ENCODE results near the gene PCDH19. TPM values are rescaled to one million over a fixed set of nuclear protein-coding genes. Genes with fewer than 3 reads are reported as not detected.
A peak's percentile ranks its signal among the peaks of the same experiment; 100 is the strongest.

Gene PCDH19
- total and polyA plus RNA-seq, 2 of the 13 experiments (the other 11 are each of a cell fraction or from before 2014, with no cell fraction given) = 0.02 to 0.09 TPM

DNA sequence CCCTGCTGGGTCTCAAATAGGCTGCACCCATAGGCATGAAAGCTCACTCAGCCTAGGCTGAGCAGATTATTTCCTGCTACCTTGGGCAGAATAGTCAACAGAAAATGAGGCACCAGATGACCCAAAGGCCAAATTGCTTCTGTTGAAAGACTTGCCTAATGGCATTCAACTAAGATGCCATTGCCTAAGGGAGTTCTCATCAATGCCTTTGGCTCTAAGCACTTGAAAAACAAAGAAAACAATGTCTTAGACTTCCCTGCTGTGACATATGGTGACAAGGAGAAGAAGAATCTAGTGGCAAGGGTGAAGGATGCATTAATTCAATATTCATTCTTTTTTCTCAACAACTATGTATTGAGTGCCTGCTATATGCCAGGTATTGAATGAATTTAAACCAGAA, 25.7 kb upstream of the PCDH19 start (continued):
- TF ChIP-seq, protein P1, sequence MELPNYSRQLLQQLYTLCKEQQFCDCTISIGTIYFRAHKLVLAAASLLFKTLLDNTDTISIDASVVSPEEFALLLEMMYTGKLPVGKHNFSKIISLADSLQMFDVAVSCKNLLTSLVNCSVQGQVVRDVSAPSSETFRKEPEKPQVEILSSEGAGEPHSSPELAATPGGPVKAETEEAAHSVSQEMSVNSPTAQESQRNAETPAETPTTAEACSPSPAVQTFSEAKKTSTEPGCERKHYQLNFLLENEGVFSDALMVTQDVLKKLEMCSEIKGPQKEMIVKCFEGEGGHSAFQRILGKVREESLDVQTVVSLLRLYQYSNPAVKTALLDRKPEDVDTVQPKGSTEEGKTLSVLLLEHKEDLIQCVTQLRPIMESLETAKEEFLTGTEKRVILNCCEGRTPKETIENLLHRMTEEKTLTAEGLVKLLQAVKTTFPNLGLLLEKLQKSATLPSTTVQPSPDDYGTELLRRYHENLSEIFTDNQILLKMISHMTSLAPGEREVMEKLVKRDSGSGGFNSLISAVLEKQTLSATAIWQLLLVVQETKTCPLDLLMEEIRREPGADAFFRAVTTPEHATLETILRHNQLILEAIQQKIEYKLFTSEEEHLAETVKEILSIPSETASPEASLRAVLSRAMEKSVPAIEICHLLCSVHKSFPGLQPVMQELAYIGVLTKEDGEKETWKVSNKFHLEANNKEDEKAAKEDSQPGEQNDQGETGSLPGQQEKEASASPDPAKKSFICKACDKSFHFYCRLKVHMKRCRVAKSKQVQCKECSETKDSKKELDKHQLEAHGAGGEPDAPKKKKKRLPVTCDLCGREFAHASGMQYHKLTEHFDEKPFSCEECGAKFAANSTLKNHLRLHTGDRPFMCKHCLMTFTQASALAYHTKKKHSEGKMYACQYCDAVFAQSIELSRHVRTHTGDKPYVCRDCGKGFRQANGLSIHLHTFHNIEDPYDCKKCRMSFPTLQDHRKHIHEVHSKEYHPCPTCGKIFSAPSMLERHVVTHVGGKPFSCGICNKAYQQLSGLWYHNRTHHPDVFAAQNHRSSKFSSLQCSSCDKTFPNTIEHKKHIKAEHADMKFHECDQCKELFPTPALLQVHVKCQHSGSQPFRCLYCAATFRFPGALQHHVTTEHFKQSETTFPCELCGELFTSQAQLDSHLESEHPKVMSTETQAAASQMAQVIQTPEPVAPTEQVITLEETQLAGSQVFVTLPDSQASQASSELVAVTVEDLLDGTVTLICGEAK (IDR thresholded peaks at IDR 0.05) = no peak
- TF ChIP-seq, protein P1 (CRISPR knock-in tag; IDR thresholded peaks at IDR 0.05) = no peak
- TF ChIP-seq RFX5 (IDR thresholded peaks at IDR 0.05; ENCODE audit: low read depth, low read length) (no peak), PHF21A (CRISPR knock-in tag; IDR thresholded peaks at IDR 0.05) (no peak), MTA3 (CRISPR knock-in tag; IDR thresholded peaks at IDR 0.05) (no peak)

DNA sequence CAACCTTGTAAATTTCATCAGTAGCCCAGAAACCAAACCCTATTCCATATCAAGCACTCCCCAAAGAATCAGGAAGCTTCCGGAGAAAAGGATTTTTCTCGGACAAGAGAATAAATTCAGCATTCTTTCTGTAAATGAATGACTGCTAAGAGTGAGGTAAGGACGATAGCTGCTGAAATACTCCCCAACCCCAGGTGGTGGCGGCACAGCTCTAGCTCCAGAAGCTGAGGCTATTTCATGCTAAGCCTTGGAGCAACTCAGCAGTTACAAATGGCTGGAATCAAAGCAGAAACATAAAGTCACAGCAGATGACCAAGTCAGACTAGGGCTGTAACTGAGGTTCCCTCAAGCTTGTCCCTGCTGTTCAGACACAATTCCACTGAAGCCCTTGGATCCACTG, 13.9 kb upstream of the PCDH19 start:
- 0% methylated on average over 1 of the region's 4 CpGs for WGBS (ENCODE audit: low lambda C conversion rate)
- H3K9ac ChIP-seq (ENCODE audit: insufficient read depth, low read depth, low read length) = no peak overlapping the region
- H3K4me3 ChIP-seq (replicated peaks in 1 of 3; ENCODE audit: insufficient read depth in 1 of 3, low read depth in 2 of 3, low read length in 3 of 3) = no peak overlapping the region
- intact Hi-C loops (cut with micrococcal nuclease; ENCODE audit: unreplicated experiment) = no loop called here
- H2AFZ ChIP-seq (ENCODE audit: low read length) = no peak overlapping the region
- DNase-seq (ENCODE audit: low spot score) = no peak
- FAIRE-seq = peak; percentile 53
- no peaks in the 10 kb centered on the region for H3K27me3 ChIP-seq (ENCODE audit: control insufficient read depth in 1 of 2, insufficient read depth in 2 of 2, low read length in 2 of 2)
- no peaks in the 10 kb centered on the region for H3K36me3 ChIP-seq (replicated peaks in 1 of 2; ENCODE audit: control insufficient read depth in 1 of 2, insufficient read depth in 2 of 2, low read length in 2 of 2)
- ChIA-PET POLR2A (no interaction called here), CTCF (ENCODE audit: low intra/inter-chr PET ratio, low total read pairs) (no interaction called here)
- no peaks in the 10 kb centered on the region for H3K79me2 ChIP-seq (ENCODE audit: insufficient read depth, low read length)
- no peaks in the 10 kb centered on the region for H3K4me1 ChIP-seq (ENCODE audit: insufficient read depth, low read length)
- no peak overlapping the region for H3K4me2 ChIP-seq (ENCODE audit: low read depth, low read length)
- peak; percentile 82 for ATAC-seq
- H4K20me1 ChIP-seq (ENCODE audit: insufficient read depth, low read length) = no peaks in the 10 kb centered on the region
- no TSS peak for BruUV-seq (replicated peaks)
- H3K27ac ChIP-seq (ENCODE audit: extremely low read length, insufficient read depth, low read length) = no peak overlapping the region
- H3K9me3 ChIP-seq (ENCODE audit: low read length) = no peaks in the 10 kb centered on the region
- TF ChIP-seq STAG1 (CRISPR knock-in tag; IDR thresholded peaks at IDR 0.05) (peak; percentile 23), ZNF282 (IDR thresholded peaks at IDR 0.05; ENCODE audit: partially characterized antibody) (no peak), SP5 (CRISPR knock-in tag; IDR thresholded peaks at IDR 0.05; ENCODE audit: borderline replicate concordance, low read depth) (no peak)
- TF ChIP-seq, protein P2, sequence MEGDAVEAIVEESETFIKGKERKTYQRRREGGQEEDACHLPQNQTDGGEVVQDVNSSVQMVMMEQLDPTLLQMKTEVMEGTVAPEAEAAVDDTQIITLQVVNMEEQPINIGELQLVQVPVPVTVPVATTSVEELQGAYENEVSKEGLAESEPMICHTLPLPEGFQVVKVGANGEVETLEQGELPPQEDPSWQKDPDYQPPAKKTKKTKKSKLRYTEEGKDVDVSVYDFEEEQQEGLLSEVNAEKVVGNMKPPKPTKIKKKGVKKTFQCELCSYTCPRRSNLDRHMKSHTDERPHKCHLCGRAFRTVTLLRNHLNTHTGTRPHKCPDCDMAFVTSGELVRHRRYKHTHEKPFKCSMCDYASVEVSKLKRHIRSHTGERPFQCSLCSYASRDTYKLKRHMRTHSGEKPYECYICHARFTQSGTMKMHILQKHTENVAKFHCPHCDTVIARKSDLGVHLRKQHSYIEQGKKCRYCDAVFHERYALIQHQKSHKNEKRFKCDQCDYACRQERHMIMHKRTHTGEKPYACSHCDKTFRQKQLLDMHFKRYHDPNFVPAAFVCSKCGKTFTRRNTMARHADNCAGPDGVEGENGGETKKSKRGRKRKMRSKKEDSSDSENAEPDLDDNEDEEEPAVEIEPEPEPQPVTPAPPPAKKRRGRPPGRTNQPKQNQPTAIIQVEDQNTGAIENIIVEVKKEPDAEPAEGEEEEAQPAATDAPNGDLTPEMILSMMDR (CRISPR knock-in tag; IDR thresholded peaks at IDR 0.05) = peak; percentile 31
- TF ChIP-seq, protein P3, sequence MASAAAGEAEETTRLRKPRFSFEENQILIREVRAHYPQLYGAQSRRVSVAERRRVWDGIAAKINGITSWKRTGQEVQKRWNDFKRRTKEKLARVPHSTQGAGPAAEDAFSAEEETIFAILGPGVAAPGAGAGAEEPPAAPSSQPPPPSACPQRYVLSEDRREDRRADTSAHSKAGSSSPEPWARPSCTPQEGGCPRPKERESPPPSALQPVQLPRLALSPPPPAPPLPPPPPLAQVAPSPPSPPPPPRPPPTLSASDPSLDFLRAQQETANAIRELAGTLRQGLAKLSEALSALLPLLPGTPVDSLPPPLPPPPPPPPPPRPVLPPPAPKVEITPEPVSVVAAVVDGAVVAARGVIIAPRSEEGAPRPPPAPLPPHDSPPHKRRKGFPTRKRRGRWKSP (CRISPR knock-in tag; IDR thresholded peaks at IDR 0.05) = no peak
- in situ Hi-C loops (cut with HindIII; ENCODE audit: extremely low pct_ligation_motif_present, low pct_unique_long_range_greater_than_20kb) = no loop called here
